Measurements from ENCODE around the gene ADAM15. TPM values are rescaled to one million over a fixed set of nuclear protein-coding genes. Genes with fewer than 3 reads are reported as not detected.

The ADAM15 gene
- polyA plus RNA-seq, 3 donors: 44.5 to 202 (median 74.3) TPM

DNA sequence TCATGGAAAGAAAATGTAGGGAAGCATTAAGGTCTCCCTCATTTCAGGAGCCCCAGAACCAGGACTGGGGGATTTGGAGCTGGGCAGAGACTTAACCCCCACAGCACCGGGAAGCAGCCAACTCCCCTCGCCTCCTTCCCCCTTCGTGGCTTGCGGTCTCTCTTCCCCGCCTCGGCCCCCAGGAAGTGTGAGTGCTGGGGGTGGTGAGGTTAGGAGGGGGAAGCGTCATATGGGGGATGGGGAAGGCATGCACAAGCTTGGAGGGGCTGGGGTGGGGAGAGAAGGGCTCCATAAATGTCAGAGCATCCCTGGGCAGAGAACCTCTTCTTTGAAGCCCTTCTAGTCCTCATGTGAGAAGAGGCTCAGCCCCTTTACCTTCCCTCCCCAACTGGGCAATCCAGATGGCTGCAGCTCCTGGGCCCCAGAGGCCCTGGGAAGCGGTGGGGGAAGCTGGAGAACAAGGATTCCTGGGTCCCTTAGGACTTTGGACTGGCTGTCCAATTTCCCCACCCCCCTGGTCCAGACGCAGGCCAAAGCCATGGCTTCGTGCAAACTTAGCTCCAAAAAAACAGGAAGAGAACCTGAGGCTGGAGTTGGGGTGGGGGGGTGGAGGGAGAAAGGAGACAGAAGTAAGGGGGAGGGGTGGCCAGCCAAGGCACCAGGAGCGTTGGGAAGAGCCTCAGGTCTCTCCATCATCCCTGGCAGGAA is 40.8 kb upstream of the ADAM15 start:
- H3K4me1 Mint-ChIP-seq: peaks cover 75% of the 10 kb centered on the region
- peak in 2 of 3 donors; percentile 37 to 61 for DNase-seq
- H3K36me3 Mint-ChIP-seq: peaks cover 20 to 44% of the 10 kb centered on the region in 2 donors
- TF ChIP-seq, protein P1, sequence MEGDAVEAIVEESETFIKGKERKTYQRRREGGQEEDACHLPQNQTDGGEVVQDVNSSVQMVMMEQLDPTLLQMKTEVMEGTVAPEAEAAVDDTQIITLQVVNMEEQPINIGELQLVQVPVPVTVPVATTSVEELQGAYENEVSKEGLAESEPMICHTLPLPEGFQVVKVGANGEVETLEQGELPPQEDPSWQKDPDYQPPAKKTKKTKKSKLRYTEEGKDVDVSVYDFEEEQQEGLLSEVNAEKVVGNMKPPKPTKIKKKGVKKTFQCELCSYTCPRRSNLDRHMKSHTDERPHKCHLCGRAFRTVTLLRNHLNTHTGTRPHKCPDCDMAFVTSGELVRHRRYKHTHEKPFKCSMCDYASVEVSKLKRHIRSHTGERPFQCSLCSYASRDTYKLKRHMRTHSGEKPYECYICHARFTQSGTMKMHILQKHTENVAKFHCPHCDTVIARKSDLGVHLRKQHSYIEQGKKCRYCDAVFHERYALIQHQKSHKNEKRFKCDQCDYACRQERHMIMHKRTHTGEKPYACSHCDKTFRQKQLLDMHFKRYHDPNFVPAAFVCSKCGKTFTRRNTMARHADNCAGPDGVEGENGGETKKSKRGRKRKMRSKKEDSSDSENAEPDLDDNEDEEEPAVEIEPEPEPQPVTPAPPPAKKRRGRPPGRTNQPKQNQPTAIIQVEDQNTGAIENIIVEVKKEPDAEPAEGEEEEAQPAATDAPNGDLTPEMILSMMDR (IDR thresholded peaks at IDR 0.05): no peak
- intact Hi-C loops (cut with micrococcal nuclease): no loop called here
- Histone ChIP-seq H3K27me3 (ENCODE audit: control insufficient read depth in 2 of 2, insufficient read depth in 2 of 2, low read length in 2 of 2) (no peaks in the 10 kb centered on the region), H3K9me3 (replicated peaks in 1 of 2; ENCODE audit: control insufficient read depth in 1 of 2, insufficient read depth in 1 of 2, low read length in 2 of 2) (no peaks in the 10 kb centered on the region), H2AFZ (ENCODE audit: insufficient read depth, low read depth, low read length, poor library complexity, severe bottlenecking) (no peak overlapping the region), H3K27ac (ENCODE audit: low read depth in 1 of 2, low read length in 2 of 2) (peak overlapping the region; percentile 91 to 99), H3K36me3 (replicated peaks in 1 of 2; ENCODE audit: control insufficient read depth in 1 of 2, insufficient read depth in 2 of 2, low read length in 2 of 2) (peaks cover 18 to 27% of the 10 kb centered on the region in 2 donors), H3K9ac (ENCODE audit: insufficient read depth, low read length, poor library complexity, severe bottlenecking) (peak overlapping the region; percentile 79), H3K79me2 (ENCODE audit: insufficient read depth, low read length) (peaks cover 100% of the 10 kb centered on the region), H3K4me2 (replicated peaks; ENCODE audit: extremely low read depth, low read length, poor library complexity, severe bottlenecking) (peak overlapping the region; percentile 100), H4K20me1 (ENCODE audit: insufficient read depth, low read length) (peaks cover 80% of the 10 kb centered on the region), H3K4me1 (ENCODE audit: control insufficient read depth in 1 of 2, insufficient read depth in 2 of 2, low read length in 2 of 2) (peaks cover 85 to 100% of the 10 kb centered on the region in 2 donors), H3K4me3 (replicated peaks in 1 of 3; ENCODE audit: low read depth in 2 of 3, low read length in 3 of 3) (peak overlapping the region; percentile 89 to 100 (median 93))
- H3K27ac Mint-ChIP-seq: peak overlapping the region; percentile 81 to 96 (median 94)
- H3K9me3 Mint-ChIP-seq: no peaks in the 10 kb centered on the region
- H3K4me3 Mint-ChIP-seq: peak overlapping the region; percentile 91 to 98
- H3K27me3 Mint-ChIP-seq (ENCODE audit: low read depth in 3 of 3): no peaks in the 10 kb centered on the region
- no CpG with 5 or more reads among the region's 11 CpGs for WGBS (ENCODE audit: insufficient coverage)

DNA sequence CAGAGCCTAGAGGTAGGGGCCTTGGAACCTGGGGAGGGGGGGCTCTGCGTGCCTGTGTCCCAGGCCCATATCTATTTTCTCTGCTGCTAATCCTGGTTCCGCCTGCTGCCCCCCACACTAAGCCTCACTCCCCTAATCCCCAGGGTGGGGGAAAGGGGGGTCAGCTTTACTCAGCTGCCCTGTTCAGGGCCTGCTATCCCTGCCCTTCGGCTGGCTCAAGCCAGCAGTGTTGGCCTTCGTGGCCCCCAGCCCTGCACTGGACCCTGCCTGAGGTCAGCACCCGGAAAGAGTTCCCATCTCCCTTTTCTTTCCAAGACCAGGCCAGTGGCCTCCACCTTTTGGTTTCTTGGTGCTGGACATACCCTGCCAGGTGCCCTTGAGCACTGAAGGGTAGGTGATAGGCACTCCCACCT is 40.1 kb upstream of the ADAM15 start:
- H3K27ac Mint-ChIP-seq: peak overlapping the region; percentile 72 to 94 (median 89)
- Histone ChIP-seq H3K9ac (ENCODE audit: insufficient read depth, low read length, poor library complexity, severe bottlenecking) (peak overlapping the region; percentile 79), H2AFZ (ENCODE audit: insufficient read depth, low read depth, low read length, poor library complexity, severe bottlenecking) (no peak overlapping the region), H3K27me3 (ENCODE audit: control insufficient read depth in 2 of 2, insufficient read depth in 2 of 2, low read length in 2 of 2) (no peaks in the 10 kb centered on the region), H3K4me2 (replicated peaks; ENCODE audit: extremely low read depth, low read length, poor library complexity, severe bottlenecking) (peak overlapping the region; percentile 100), H3K4me3 (replicated peaks in 1 of 3; ENCODE audit: low read depth in 2 of 3, low read length in 3 of 3) (peak overlapping the region in 2 of 3 experiments; percentile 93 to 100), H3K27ac (ENCODE audit: low read depth in 1 of 2, low read length in 2 of 2) (peak overlapping the region; percentile 91 to 99), H3K36me3 (replicated peaks in 1 of 2; ENCODE audit: control insufficient read depth in 1 of 2, insufficient read depth in 2 of 2, low read length in 2 of 2) (peaks cover 24 to 33% of the 10 kb centered on the region in 2 donors), H3K9me3 (replicated peaks in 1 of 2; ENCODE audit: control insufficient read depth in 1 of 2, insufficient read depth in 1 of 2, low read length in 2 of 2) (no peaks in the 10 kb centered on the region), H4K20me1 (ENCODE audit: insufficient read depth, low read length) (peaks cover 87% of the 10 kb centered on the region), H3K4me1 (ENCODE audit: control insufficient read depth in 1 of 2, insufficient read depth in 2 of 2, low read length in 2 of 2) (peaks cover 85 to 100% of the 10 kb centered on the region in 2 donors), H3K79me2 (ENCODE audit: insufficient read depth, low read length) (peaks cover 100% of the 10 kb centered on the region)
- H3K36me3 Mint-ChIP-seq: peaks cover 26 to 50% of the 10 kb centered on the region in 2 donors
- H3K4me1 Mint-ChIP-seq: peaks cover 75% of the 10 kb centered on the region
- DNase-seq: no peak
- H3K4me3 Mint-ChIP-seq: peak overlapping the region; percentile 91 to 98
- intact Hi-C loops (cut with micrococcal nuclease): no loop called here
- 84% methylated on average over 2 of the region's 5 CpGs for WGBS (ENCODE audit: insufficient coverage)
- TF ChIP-seq, protein P1 (IDR thresholded peaks at IDR 0.05): no peak
- no peaks in the 10 kb centered on the region for H3K9me3 Mint-ChIP-seq
- H3K27me3 Mint-ChIP-seq (ENCODE audit: low read depth in 3 of 3): no peaks in the 10 kb centered on the region

Data from CD14-positive monocyte (primary cell).